ENCODE measurements around the gene NRSN1. TPM values are rescaled to one million over a fixed set of nuclear protein-coding genes. Genes with fewer than 3 reads are reported as not detected.

NRSN1 gene
- total RNA-seq, 1 experiment from 2014 or later = not detected

DNA sequence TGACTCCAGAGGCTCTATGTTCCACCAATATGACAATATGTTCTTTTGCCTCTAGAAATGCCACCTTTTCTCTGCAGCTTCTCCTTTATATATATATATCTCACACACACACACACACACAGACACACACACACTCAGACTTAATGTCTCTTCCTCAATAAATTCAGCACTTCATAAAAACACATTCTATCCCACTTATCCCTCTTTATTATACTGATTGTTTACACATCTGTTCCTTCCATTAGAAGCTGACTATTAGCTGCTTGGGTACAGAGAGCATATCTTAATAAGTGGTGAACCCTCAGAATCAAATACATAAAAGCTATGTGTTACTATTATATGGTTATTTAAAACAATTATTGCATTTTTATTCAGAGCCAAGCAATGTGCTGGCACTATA, 23.3 kb downstream of the NRSN1 start:
- H3K4me3 ChIP-seq (ENCODE audit: insufficient read depth, low read depth, low read length) = no peak overlapping the region
- H3K36me3 ChIP-seq (replicated peaks; ENCODE audit: control insufficient read depth, insufficient read depth, low read length) = no peaks in the 10 kb centered on the region
- DNase-seq = no peak
- no peaks in the 10 kb centered on the region for H3K27me3 ChIP-seq (ENCODE audit: control insufficient read depth, insufficient read depth, low read length)

DNA sequence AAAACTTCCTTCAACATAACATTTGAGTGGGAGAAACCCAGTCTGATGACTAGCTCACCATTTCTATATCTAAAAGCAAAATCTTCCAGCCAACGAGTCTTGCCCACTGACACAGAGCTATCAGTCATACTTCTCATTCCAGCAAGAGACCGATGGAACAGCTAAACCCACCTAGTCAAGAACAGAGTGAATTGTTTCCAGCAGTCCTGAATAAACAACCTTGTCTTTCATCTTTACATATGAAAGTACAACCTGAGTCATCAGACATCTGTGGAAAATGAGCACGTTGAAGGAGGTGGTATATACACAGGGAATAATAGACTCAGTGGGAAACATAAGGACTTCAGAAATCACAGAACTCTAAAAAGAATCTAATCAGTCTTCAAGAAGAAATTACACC, 23.8 kb downstream of the NRSN1 start:
- Histone ChIP-seq H3K27me3 (ENCODE audit: control insufficient read depth, insufficient read depth, low read length) (no peaks in the 10 kb centered on the region), H3K4me3 (ENCODE audit: insufficient read depth, low read depth, low read length) (no peak overlapping the region), H3K36me3 (replicated peaks; ENCODE audit: control insufficient read depth, insufficient read depth, low read length) (no peaks in the 10 kb centered on the region)
- DNase-seq = no peak

DNA sequence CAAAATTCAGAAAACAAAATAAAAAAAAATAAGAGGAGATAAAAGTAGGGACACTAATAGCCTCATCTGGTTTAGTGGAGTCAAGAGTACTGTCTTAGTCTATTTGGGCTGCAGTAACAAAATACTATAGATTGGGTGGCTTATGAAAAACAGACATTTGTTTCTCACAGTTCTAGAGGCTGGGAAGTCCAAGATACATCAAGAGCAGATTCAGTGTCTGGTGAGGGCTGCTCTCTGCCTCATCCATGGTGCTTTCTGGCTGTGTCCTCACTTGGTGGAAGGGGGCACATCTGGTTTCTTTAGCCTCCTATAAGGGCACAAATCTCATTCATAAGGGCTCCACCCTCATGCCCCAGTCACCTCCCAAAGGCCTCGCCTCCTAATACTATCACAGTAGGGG, 26.0 kb downstream of the NRSN1 start:
- Histone ChIP-seq H3K27me3 (ENCODE audit: control insufficient read depth, insufficient read depth, low read length) (no peaks in the 10 kb centered on the region), H3K4me3 (ENCODE audit: insufficient read depth, low read depth, low read length) (no peak overlapping the region), H3K36me3 (replicated peaks; ENCODE audit: control insufficient read depth, insufficient read depth, low read length) (no peaks in the 10 kb centered on the region)
- DNase-seq = no peak

DNA sequence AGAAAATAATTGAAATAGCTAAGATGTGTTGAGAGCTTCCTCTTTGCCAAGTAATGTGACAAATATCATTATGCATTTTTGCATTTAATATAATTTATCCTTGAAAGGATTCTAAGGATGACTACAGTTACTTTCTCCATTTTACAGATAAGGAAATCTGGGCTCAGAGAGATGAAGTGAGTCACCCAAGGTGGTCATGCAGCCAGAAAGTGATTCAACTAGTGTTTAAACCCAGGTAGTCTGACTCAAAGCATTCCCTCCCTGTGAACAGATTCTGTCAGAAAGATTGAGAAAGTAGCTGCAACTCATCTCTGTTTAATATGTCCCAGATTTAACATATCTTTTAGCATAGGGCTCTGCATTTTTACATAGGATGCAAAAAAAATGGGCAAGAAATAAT, 28.1 kb downstream of the NRSN1 start:
- no peaks in the 10 kb centered on the region for H3K27me3 ChIP-seq (ENCODE audit: control insufficient read depth, insufficient read depth, low read length)
- DNase-seq = no peak
- no peaks in the 10 kb centered on the region for H3K36me3 ChIP-seq (replicated peaks; ENCODE audit: control insufficient read depth, insufficient read depth, low read length)
- no peak overlapping the region for H3K4me3 ChIP-seq (ENCODE audit: insufficient read depth, low read depth, low read length)

DNA sequence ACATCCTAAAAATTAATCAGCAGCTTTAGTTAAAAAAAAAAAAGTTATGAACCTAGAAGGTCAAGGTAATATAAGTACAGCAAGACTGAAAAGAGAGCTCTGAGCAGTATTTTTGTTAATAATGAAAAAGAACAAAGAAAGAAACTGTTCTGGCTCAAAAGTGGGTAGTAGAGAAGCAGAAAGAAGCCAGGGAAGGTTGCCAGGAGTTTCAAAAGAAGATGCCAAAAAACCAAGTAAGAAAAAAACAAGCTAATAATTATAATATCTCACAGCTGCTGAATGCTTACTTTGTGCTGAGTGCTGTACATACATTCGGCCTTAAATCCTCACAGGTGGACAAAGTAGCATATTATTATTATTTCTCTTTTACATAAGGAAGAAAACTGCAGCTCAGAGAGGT, 31.9 kb downstream of the NRSN1 start:
- no peak for DNase-seq
- H3K4me3 ChIP-seq (ENCODE audit: insufficient read depth, low read depth, low read length) = no peak overlapping the region
- no peaks in the 10 kb centered on the region for H3K36me3 ChIP-seq (replicated peaks; ENCODE audit: control insufficient read depth, insufficient read depth, low read length)
- no peaks in the 10 kb centered on the region for H3K27me3 ChIP-seq (ENCODE audit: control insufficient read depth, insufficient read depth, low read length)

DNA sequence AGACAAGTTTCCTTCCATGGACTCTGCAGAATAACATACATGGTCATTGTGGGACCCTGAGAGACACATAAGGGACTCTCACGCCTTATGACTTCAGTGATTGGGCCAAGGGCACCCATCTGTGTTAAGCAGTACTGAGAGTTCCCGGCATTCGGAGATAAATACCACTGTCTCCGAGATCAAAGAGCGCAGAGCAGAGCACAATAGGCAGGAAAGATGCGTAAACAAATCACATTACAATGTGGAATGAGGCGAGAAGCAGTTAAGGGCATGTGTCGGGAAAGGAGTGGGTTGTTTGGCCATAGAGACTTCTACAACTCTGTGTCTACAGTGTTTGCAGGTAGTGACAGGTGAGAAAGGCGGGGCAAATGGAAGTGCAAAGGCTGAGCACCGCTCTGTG, 57.6 kb downstream of the NRSN1 start:
- Histone ChIP-seq H3K36me3 (replicated peaks; ENCODE audit: control insufficient read depth, insufficient read depth, low read length) (no peaks in the 10 kb centered on the region), H3K4me3 (ENCODE audit: insufficient read depth, low read depth, low read length) (no peak overlapping the region), H3K27me3 (ENCODE audit: control insufficient read depth, insufficient read depth, low read length) (no peaks in the 10 kb centered on the region)
- DNase-seq = no peak

DNA sequence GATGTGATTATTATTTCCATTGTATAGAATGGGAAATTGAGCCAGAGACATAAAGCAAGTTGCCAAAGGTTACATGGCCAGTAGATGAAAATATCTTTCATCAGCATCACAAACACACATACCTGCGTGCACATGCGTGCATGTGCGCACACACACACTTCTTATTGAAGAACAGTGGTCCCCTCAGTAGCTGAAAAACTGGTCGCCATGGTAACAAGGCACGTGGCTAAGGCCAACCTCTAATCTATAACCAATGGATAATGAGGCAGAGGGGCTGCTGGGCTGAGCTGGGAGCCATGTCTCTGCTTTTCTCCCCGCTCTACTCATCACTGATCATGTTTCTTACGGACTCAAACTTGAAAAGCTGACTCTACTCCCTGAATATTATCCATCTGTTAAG, 60.3 kb downstream of the NRSN1 start:
- DNase-seq = no peak
- Histone ChIP-seq H3K36me3 (replicated peaks; ENCODE audit: control insufficient read depth, insufficient read depth, low read length) (no peaks in the 10 kb centered on the region), H3K27me3 (ENCODE audit: control insufficient read depth, insufficient read depth, low read length) (no peaks in the 10 kb centered on the region), H3K4me3 (ENCODE audit: insufficient read depth, low read depth, low read length) (no peak overlapping the region)

DNA sequence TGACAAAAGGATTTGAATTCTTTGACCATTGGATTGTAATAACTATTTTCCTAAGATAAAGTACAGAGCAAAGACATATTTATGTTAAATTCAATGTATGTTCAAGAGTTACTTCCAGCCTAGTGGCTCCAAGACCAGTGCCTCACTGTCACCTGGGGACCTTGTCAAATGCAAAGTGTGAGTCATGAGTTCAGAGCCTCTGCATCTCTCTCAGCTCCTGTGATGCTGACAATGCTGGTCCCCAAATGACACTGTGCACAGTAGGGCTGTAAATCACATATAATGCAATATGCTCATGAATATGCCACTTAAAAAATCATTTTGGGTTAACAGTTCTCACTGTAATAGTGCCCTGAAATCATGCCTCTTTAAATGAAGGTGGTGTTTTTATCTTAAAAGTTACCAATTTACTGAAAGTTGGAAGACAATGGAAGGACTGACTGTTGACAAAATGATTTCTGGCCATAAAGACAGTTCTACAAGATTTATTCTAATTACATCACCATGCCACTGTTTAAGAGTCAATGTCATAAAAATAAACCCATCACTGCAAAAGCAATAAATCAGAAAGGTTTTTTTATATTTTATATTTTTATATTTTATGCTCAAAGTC, 62.1 kb downstream of the NRSN1 start:
- DNase-seq = no peak
- no peaks in the 10 kb centered on the region for H3K36me3 ChIP-seq (replicated peaks; ENCODE audit: control insufficient read depth, insufficient read depth, low read length)
- no peak overlapping the region for H3K4me3 ChIP-seq (ENCODE audit: insufficient read depth, low read depth, low read length)

DNA sequence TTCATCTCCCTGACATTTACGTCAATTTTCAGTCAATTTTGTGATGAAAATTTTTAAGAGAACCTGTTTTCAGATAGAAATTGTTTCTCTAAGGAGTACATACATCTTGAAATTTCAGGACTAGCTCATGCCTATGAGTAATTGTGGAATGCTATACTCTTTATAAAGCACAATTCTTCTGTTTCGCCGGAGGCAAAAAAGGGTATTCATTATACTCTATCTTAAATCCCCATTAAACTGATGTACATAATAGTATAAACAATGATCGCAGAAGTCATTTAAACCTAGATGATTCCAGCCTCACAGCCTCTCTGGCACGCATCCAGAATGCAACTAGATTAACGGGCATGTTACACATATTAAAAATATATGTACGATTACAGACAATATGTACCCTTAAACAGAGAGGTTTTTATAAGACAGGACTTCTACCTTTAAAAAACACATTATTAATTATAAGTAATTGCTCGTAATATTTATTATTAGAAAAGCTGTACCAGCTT, 62.6 kb downstream of the NRSN1 start:
- H3K4me3 ChIP-seq (ENCODE audit: insufficient read depth, low read depth, low read length) = no peak overlapping the region
- no peaks in the 10 kb centered on the region for H3K27me3 ChIP-seq (ENCODE audit: control insufficient read depth, insufficient read depth, low read length)
- DNase-seq = no peak
- H3K36me3 ChIP-seq (replicated peaks; ENCODE audit: control insufficient read depth, insufficient read depth, low read length) = no peaks in the 10 kb centered on the region

More for the DNA sequence above, 62.1 kb downstream of the NRSN1 start:
- no peaks in the 10 kb centered on the region for H3K27me3 ChIP-seq (ENCODE audit: control insufficient read depth, insufficient read depth, low read length)

DNA sequence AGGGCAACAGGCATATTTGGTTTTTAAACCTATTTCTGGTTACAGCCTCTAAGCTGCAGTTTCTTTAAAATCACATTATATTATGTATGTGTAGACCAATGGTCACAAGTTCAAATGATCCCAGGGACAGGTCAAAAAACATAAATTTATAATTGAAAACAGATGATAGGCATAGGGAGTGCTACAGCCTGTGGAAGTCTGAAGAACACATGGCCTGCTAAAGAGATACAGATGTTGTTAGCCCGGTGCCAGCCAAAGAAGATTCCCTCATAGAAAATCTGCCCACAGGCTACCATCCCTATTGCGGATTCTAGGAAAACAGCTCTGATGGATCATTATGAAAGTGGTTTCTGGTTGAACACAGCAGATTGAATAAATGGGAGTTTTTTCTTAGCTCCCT, 65.3 kb downstream of the NRSN1 start:
- DNase-seq = no peak
- no peaks in the 10 kb centered on the region for H3K27me3 ChIP-seq (ENCODE audit: control insufficient read depth, insufficient read depth, low read length)
- H3K36me3 ChIP-seq (replicated peaks; ENCODE audit: control insufficient read depth, insufficient read depth, low read length) = no peaks in the 10 kb centered on the region
- no peak overlapping the region for H3K4me3 ChIP-seq (ENCODE audit: insufficient read depth, low read depth, low read length)

DNA sequence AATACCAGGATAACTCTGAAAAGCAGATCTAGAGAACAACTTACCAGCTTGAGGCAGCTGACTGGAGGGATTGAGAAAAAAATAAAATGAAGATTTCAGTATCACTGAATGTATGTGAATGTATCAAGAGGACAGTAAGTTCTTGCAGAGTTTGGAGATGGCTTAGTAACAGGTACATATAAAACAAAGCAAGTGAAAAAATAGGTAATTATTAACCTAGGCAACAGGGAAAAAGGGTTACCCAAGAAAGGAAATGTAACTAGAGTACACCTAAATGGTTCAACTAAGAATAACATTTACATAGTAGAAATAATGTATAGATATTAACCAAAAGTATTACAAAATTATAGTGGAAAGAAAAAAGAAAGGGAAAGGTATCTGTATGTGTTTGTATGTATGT, 67.3 kb downstream of the NRSN1 start:
- DNase-seq = no peak
- Histone ChIP-seq H3K4me3 (ENCODE audit: insufficient read depth, low read depth, low read length) (no peak overlapping the region), H3K27me3 (ENCODE audit: control insufficient read depth, insufficient read depth, low read length) (no peaks in the 10 kb centered on the region), H3K36me3 (replicated peaks; ENCODE audit: control insufficient read depth, insufficient read depth, low read length) (no peaks in the 10 kb centered on the region)

DNA sequence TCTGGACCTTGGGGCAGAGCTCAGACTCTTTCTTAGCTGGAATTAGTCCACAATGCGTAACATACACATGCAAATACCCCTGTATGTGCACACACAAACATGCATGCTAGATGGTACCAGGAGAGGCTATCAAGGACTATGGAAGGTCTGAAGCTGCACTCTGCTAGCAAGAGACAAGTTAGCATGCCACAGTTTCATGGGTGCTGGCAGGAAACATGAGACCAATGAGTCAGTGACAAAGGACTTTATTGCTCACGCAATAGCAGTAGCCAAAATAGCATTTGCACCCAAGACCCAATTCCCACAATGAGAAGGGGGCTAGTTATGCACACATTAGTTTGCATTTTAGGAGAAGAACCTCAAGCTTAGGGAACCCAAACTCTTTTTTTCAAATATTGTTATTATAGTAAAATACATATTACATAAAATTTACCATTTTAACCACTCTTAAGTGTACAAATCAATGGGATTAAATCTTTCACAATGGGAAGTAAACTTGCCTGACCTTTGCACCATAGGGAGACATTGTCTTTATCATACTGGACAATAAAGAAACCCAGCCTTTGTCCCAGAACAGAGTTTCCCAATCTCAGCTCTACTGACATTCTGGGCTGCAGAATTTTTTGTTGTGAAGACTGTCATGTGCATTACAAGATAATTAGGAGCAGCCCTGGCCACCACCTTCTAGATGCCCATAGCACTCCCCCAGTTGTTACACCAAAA, 69.1 kb downstream of the NRSN1 start:
- DNase-seq = no peak
- Histone ChIP-seq H3K4me3 (ENCODE audit: insufficient read depth, low read depth, low read length) (no peak overlapping the region), H3K36me3 (replicated peaks; ENCODE audit: control insufficient read depth, insufficient read depth, low read length) (no peaks in the 10 kb centered on the region), H3K27me3 (ENCODE audit: control insufficient read depth, insufficient read depth, low read length) (no peaks in the 10 kb centered on the region)

DNA sequence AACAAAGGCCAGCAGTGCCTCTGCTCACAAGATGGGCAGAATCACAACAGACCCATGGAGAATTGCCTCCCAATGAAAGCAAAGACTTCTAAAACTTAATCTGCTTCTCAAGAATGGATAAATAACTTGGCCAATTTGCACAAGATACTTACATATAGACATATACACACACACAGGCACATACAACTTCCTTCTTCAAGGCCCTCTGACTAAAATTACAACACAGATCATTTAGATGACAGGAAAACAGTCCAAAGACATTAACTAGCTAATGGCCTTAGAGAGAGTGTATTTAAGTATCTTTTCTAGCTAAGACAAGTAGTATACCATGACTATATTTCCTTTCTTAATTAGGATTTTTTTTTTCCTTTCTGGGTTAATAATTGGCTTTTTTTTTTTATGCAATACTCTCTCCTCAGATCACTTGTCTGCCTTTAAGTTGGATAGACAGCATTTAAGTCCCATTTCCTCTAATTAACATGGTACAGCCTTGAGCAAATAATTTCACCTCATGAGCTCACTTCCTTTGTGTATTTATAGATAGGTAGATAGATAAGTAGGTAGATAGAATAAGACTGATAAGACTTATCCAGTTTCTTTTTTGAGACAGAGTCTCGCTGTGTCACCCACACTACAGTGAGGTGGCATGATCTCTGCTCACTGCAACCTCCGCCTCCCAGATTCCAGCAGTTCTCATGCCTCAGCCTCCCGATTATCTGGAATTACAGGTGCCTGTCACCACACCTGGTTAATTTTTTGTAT, 70.0 kb downstream of the NRSN1 start:
- no peaks in the 10 kb centered on the region for H3K27me3 ChIP-seq (ENCODE audit: control insufficient read depth, insufficient read depth, low read length)
- H3K4me3 ChIP-seq (ENCODE audit: insufficient read depth, low read depth, low read length) = no peak overlapping the region
- no peaks in the 10 kb centered on the region for H3K36me3 ChIP-seq (replicated peaks; ENCODE audit: control insufficient read depth, insufficient read depth, low read length)
- no peak for DNase-seq

Data from H7 (cell line).